Keratinocyte (primary cell): ENCODE results near the gene DOLPP1. TPM values are rescaled to one million over a fixed set of nuclear protein-coding genes. Genes with fewer than 3 reads are reported as not detected.

ENCODE experiments used
- DNase-seq: peaks from one replicate; pipeline ENCODE4 v3.0.0-alpha.2; 2011; ENCODE audit warnings: low read depth, missing footprints, low spot score
- FAIRE-seq: peaks from 2 replicates; lab custom pipeline; 2011; peaks lifted over from hg19 to GRCh38; lab: Jason Lieb, UNC
- H2AFZ ChIP-seq: 2 replicates; pipeline ENCODE4 v1.6.0; 2012; ENCODE audit warnings: low read length, control low read depth, inconsistent platforms; ENCODE audit not compliant: control insufficient read depth
- H3K27ac ChIP-seq: 2 replicates; pipeline ENCODE4 v1.5.1; 2011; ENCODE audit warnings: low read length; ENCODE audit not compliant: control insufficient read depth, insufficient read depth
- H3K27me3 ChIP-seq: 3 replicates; pipeline ENCODE4 v1.6.0; 2011; ENCODE audit warnings: low read length; ENCODE audit not compliant: control insufficient read depth, insufficient read depth; ENCODE audit errors: extremely low read depth
- H3K36me3 ChIP-seq, 2 experiments: 2 replicates in 1 of 2; 3 replicates in 1 of 2; pipeline ENCODE4 v1.5.1; 2011; ENCODE audit warnings: low read length in 2 of 2, mild to moderate bottlenecking in 1 of 2; ENCODE audit not compliant: control insufficient read depth in 2 of 2, insufficient read depth in 2 of 2; ENCODE audit errors: extremely low read depth in 1 of 2
- H3K4me1 ChIP-seq: 3 replicates; pipeline ENCODE4 v1.5.1; 2011; ENCODE audit warnings: low read length; ENCODE audit not compliant: control insufficient read depth, insufficient read depth; ENCODE audit errors: extremely low read depth
- H3K4me2 ChIP-seq: 3 replicates; pipeline ENCODE4 v1.6.0; 2011; ENCODE audit warnings: low read depth, low read length; ENCODE audit not compliant: control insufficient read depth, insufficient read depth; ENCODE audit errors: extremely low read depth
- H3K4me3 ChIP-seq, 3 experiments: fragments of 200-600 bp in 1 of 3; sonication (generic) in 1 of 3; 2 replicates in 2 of 3; 3 replicates in 1 of 3; pipeline ENCODE4 v1.5.1; 2011 to 2016; ENCODE audit warnings: low read length in 3 of 3, mild to moderate bottlenecking in 3 of 3, control low read depth in 2 of 3, inconsistent platforms in 1 of 3, low read depth in 1 of 3, mixed read lengths in 1 of 3, mixed run types in 1 of 3, moderate library complexity in 1 of 3; ENCODE audit not compliant: control insufficient read depth in 2 of 3, insufficient read depth in 2 of 3; ENCODE audit errors: extremely low read depth in 1 of 3
- H3K79me2 ChIP-seq: 2 replicates; pipeline ENCODE4 v1.6.0; 2012; ENCODE audit warnings: low read length; ENCODE audit not compliant: control insufficient read depth, insufficient read depth
- H3K9ac ChIP-seq: 3 replicates; pipeline ENCODE4 v1.6.0; 2011; ENCODE audit warnings: low read length; ENCODE audit not compliant: control insufficient read depth, insufficient read depth; ENCODE audit errors: extremely low read depth
- H3K9me1 ChIP-seq: 3 replicates; pipeline ENCODE4 v1.6.0; 2011; ENCODE audit warnings: low read length; ENCODE audit not compliant: control insufficient read depth, insufficient read depth; ENCODE audit errors: extremely low read depth
- H3K9me3 ChIP-seq: 2 replicates; pipeline ENCODE4 v1.5.1; 2012; ENCODE audit warnings: low read depth, low read length; ENCODE audit not compliant: control insufficient read depth
- H4K20me1 ChIP-seq: 3 replicates; pipeline ENCODE4 v1.6.0; 2011; ENCODE audit warnings: low read length; ENCODE audit not compliant: control insufficient read depth, insufficient read depth; ENCODE audit errors: extremely low read depth
- EZH2 ChIP-seq: IDR thresholded peaks from one replicate; pipeline ENCODE4 v1.6.1; 2012; ENCODE audit warnings: inconsistent platforms, mild to moderate bottlenecking, low read length, moderate library complexity
- dilution Hi-C: fragments of 300-500 bp; cut with MboI; formaldehyde crosslinking; loops from one replicate; pipeline ENCODE4 v1.7.0; 2020; ENCODE audit warnings: low sequenced_read_pairs; ENCODE audit not compliant: extremely low pct_ligation_motif_present
- polyA plus RNA-seq, 5 experiments: library from polyadenylated mRNA; depleted of rRNA in 3 of 5; stranded (reverse) in 3 of 5; stranded (forward) in 1 of 5; unstranded in 1 of 5; fragments of >200 nt; gene quantifications; 1 replicate in 1 of 5; 2 replicates in 3 of 5; 3 replicates in 1 of 5; pipeline versions ENCODE4 v1.2.1 to v1.2.3, GENCODE V29; 2011 to 2012; ENCODE audit warnings: missing spikeins in 2 of 5, low read depth in 1 of 5, low replicate concordance in 1 of 5
- TF ChIP-seq, protein P1 (sequence below), 3 experiments: IDR thresholded peaks in 1 of 3; conservative IDR thresholded peaks in 1 of 3; optimal IDR thresholded peaks in 1 of 3; 2 replicates in 2 of 3; 3 replicates in 1 of 3; pipeline versions ENCODE3 to v1.5.1; 2011; ENCODE audit warnings: low read length in 3 of 3, mild to moderate bottlenecking in 3 of 3, moderate library complexity in 2 of 3, control low read depth in 1 of 3, inconsistent platforms in 1 of 3; ENCODE audit not compliant: insufficient read depth in 2 of 3; ENCODE audit errors: extremely low read depth in 1 of 3

The DOLPP1 gene
- polyA plus RNA-seq, 1 donor (not counting 4 experiments of a cell fraction or from before 2014, with no cell fraction given): 14.2 TPM

DNA sequence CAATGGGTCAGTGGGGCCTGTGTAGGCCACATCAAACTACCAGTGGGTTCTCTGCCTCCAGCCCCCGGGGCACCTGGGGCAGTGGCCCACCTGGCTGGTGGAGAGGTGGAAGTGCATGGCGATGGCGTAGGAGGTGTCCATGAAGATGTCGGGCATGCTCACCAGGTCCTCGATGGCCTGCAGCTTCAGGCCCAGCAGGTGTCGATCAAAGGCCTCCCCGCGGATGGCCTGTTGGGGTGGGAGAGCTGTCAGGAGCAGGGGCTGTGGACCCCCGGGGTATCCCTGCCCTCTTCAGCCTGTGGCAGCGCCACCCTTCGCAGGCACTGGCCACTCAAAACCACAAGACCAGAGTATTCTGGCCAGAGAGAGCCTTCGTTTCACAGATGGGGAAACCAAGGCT lies 15.0 kb downstream of the DOLPP1 start:
- FAIRE-seq (no peak), DNase-seq (no peak)
- Histone ChIP-seq H3K27ac (no peak overlapping the region), H3K9me3 (no peaks in the 10 kb centered on the region), H3K27me3 (no peaks in the 10 kb centered on the region), H3K9ac (no peak overlapping the region), H3K79me2 (no peaks in the 10 kb centered on the region), H4K20me1 (no peaks in the 10 kb centered on the region), H3K4me2 (no peak overlapping the region), H2AFZ (no peak overlapping the region), H3K4me1 (peaks cover 7% of the 10 kb centered on the region), H3K36me3 (peaks cover 0 to 2% of the 10 kb centered on the region in 2 experiments), H3K9me1 (no peaks in the 10 kb centered on the region), H3K4me3 (no peak overlapping the region)
- dilution Hi-C loops: no loop called here
- no peak for TF ChIP-seq EZH2
- TF ChIP-seq, protein P1, sequence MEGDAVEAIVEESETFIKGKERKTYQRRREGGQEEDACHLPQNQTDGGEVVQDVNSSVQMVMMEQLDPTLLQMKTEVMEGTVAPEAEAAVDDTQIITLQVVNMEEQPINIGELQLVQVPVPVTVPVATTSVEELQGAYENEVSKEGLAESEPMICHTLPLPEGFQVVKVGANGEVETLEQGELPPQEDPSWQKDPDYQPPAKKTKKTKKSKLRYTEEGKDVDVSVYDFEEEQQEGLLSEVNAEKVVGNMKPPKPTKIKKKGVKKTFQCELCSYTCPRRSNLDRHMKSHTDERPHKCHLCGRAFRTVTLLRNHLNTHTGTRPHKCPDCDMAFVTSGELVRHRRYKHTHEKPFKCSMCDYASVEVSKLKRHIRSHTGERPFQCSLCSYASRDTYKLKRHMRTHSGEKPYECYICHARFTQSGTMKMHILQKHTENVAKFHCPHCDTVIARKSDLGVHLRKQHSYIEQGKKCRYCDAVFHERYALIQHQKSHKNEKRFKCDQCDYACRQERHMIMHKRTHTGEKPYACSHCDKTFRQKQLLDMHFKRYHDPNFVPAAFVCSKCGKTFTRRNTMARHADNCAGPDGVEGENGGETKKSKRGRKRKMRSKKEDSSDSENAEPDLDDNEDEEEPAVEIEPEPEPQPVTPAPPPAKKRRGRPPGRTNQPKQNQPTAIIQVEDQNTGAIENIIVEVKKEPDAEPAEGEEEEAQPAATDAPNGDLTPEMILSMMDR (optimal IDR thresholded peaks at IDR 0.05 in 1 of 3, IDR thresholded peaks at IDR 0.05 in 1 of 3, conservative IDR thresholded peaks at IDR 0.05 in 1 of 3; ENCODE audit: extremely low read depth in 1 of 3, insufficient read depth in 2 of 3, low read length in 3 of 3): no peak

DNA sequence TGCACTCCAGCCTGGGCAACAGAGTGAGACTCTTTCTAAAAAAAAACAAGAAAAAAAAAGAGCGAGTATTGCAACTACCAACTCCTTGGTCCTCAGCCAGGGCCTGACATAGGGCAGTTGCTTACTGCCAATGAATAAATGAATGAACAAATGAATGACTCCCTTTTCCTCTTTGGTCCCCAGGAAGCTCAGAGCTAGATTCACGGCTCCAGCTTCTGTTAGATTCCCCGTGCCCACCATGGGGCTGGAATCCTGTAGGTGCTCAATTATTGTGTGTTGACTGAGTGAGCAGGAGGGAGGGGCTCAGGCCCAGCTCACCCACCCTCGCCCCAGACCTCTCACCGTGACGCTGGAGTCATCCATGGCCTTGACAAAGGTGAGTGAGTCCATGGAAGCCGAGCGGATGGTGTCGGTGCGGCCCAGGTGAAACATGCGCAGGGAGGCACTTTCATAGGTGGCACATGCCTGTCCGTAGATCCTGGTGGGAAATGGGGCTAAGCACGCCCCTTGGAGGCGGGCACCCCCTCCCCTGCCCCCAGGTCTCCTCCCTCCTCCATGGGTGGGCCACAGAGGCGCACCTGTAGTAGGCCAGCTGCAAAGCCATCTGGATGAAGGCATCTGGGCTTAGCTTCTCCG lies 16.9 kb downstream of the DOLPP1 start:
- Histone ChIP-seq H3K27me3 (no peaks in the 10 kb centered on the region), H4K20me1 (no peaks in the 10 kb centered on the region), H3K4me1 (peaks cover 4% of the 10 kb centered on the region), H3K4me3 (no peak overlapping the region), H3K9ac (no peak overlapping the region), H3K79me2 (no peaks in the 10 kb centered on the region), H3K36me3 (peaks cover 0 to 2% of the 10 kb centered on the region in 2 experiments), H2AFZ (no peak overlapping the region), H3K9me1 (no peaks in the 10 kb centered on the region), H3K9me3 (no peaks in the 10 kb centered on the region), H3K27ac (no peak overlapping the region), H3K4me2 (no peak overlapping the region)
- dilution Hi-C loops: no loop called here
- FAIRE-seq (no peak), DNase-seq (no peak)
- TF ChIP-seq, protein P1 (optimal IDR thresholded peaks at IDR 0.05 in 1 of 3, IDR thresholded peaks at IDR 0.05 in 1 of 3, conservative IDR thresholded peaks at IDR 0.05 in 1 of 3; ENCODE audit: extremely low read depth in 1 of 3, insufficient read depth in 2 of 3, low read length in 3 of 3): no peak
- TF ChIP-seq EZH2: no peak
